Epithelial cell of esophagus (primary cell): ENCODE measurements around the gene CDK5.

ENCODE experiments used
- DNase-seq: peaks from one replicate; pipeline ENCODE4 v3.0.0; 2010; ENCODE audit warnings: low read depth
- H3K4me3 ChIP-seq: 2 replicates; pipeline ENCODE4 v1.5.1; 2011; ENCODE audit warnings: mild to moderate bottlenecking, low read length, control low read depth
- CTCF ChIP-seq: IDR thresholded peaks from 2 replicates; pipeline ENCODE4 v1.5.1; 2011; ENCODE audit warnings: low read depth, mild to moderate bottlenecking, low read length, control low read depth, inconsistent platforms; ENCODE audit not compliant: insufficient read depth; ENCODE audit errors: missing control alignments

Gene CDK5

GRCh38 chr7:151053751-151054150 is 3.9 kb downstream of the CDK5 start:
- H3K4me3 ChIP-seq = no peak overlapping the region
- no peak for TF ChIP-seq CTCF
- no peak for DNase-seq

DNA sequence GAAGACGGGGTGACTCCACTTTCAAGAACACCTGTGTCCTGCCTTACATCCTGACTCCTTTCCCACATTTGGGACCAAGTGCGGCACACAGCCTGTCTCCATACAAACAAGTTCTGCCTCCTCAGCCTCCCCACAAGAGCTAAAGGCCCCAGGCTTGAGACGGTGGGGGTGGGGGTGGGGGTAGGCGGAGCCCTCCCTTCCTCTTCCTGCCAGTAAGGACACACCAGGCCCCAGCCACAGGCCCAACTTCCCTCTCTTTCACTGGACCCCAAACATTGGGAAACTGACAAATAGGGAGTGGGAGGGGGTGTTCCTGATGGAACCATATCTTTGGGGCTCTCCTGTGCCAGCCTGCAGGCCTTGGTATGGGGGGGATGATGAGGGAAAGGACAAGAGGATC is 4.6 kb downstream of the CDK5 start:
- TF ChIP-seq CTCF = no peak
- no peak overlapping the region for H3K4me3 ChIP-seq
- no peak for DNase-seq

DNA sequence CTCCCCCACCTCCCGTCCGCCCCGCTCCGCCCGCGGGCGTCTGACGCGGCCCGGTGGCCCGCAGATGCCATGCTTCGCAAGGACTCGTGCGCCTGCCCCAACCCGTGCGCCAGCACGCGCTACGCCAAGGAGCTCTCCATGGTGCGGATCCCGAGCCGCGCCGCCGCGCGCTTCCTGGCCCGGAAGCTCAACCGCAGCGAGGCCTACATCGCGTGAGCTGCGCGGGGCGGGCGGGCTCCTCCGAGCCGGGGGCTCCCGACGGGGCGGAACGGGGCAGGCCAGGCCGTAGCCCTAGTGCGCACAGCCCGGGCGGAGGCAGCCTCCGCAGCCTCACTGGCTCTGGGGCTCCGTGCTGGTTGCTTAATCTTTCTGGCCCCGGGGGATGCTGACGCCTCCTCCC is 6.6 kb downstream of the CDK5 start:
- no peak overlapping the region for H3K4me3 ChIP-seq
- TF ChIP-seq CTCF = no peak
- peak; percentile 84 for DNase-seq

GRCh38 chr7:151048911-151049463 is 8.7 kb downstream of the CDK5 start:
- no peak for DNase-seq
- no peak overlapping the region for H3K4me3 ChIP-seq
- TF ChIP-seq CTCF = no peak

DNA sequence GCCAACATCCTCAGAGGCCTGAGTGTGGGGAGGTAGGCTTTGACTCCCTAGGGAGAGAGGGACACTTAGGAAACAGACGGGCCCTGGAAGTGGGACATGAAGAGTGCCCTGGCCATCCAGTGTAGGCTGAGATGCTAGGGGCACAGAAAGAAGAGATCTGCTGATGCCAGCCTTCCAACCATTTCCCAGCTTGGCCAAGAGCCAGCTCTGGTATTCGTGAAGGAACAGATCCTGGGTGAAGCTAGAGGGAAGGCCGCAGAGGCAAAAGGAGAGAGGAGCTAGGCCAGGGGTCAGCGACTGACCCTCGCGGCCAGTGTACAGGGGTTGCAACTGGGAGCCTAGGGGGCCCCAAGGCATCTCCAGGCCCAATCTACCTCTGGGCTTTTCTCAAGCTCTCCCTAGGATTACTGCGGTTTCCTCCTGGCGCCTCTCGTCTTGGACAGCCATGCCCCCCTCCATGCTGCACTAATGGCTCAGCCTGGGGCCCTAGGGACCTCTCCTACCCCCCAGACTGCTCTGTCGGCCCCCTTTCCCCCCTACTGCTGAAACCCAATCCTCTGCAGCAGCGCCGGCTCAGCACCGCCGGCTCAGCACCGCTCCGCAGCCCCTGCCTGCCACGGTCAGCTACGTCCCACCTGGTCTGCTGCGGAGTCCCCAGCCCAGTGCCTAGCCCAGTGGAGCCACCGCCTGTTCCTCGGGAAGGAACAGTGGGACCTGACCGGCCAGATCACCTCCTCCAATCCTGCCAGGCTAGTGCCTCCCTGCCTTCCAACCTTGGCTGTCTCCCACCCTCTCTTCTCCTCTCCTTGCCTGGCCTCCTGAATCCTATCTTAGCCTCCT is 9.5 kb downstream of the CDK5 start, which contains the start of gene ASIC3:
Gene ASIC3, plus strand, starts transcription at position 556 of the 840 bp plus-strand sequence. CDS start 355 bp downstream, outside the sequence.
- no peak for DNase-seq
- TF ChIP-seq CTCF = no peak
- H3K4me3 ChIP-seq = no peak within 1 kb of the TSS

DNA sequence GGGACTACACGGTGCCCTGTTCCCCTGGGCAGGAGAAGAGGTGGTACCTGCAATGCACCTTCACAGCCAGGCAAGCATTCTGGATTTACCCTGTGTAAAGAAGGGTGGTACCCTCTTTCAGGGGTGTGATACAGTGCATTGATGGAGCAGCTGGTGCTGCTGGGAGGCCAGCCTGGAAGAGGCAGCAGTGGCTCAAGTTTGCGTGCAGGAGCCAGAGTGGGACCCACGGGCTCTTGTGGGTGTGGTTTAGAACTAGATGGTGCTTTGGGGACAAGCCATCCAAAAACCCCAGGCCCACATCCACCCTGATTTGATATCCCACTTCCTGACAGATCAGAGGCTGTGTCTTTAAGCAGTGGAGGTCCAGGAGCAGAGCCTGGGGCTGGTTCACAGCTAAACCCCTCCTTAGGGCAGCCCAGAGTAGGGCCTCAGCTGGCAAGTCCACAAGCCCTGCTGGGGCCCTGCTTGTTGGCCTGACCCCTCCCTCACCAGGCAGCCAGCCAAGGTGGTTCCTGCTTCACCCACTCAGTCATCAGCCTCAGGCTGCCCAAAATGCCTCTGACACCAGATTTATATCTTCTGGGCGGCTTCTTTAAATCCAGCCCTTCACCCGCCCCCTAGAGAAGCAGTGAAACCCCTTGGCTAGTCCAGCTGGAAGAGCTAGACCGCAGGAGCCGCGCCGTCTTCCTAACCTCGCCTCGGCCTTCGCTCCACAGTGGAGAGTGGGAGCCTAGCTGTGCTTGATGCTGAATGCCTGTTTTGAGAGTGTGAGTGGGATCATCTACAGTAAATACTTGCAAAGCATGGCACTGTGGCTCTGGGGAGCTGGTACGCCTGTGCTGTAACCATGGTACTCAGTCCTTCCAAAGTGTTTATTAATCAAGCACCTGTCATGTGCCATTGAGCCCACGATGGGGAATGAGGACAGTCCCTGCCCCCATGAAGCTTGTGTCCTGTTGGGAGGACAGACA is 10.8 kb downstream of the CDK5 start:
- peak; percentile 56 for DNase-seq
- no peak overlapping the region for H3K4me3 ChIP-seq
- TF ChIP-seq CTCF = no peak
